ENCODE results near the gene ZFP69.
"Not testable (repeated sequence)": the region's sequence is repeated elsewhere in the genome, so short reads cannot be mapped to it uniquely, and the experiment has no call there.

DNA sequence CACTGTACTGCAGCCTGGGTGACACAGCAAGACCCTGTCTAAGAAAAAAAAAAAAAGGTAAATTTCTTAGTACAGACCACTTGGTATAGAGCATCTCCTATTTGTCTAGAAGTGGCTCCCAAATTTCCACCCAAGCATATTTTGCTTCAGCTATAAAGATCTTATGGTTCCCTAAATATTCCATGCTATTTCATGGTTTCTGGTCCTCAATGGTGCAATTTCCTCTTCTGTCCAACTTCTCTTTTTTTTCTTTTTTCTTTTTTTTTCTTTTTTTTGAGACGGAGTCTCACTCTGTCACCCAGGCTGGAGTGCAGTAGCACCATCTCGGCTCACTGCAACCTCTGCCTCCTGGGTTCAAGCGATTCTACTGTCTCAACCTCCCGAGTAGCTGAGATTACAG is 25.6 kb downstream of the ZFP69 start:
- not testable (repeated sequence) for TF ChIP-seq POLR2A, POLR2AphosphoS5, EP300 (IDR thresholded peaks at IDR 0.05)
- TF ChIP-seq, protein P1, sequence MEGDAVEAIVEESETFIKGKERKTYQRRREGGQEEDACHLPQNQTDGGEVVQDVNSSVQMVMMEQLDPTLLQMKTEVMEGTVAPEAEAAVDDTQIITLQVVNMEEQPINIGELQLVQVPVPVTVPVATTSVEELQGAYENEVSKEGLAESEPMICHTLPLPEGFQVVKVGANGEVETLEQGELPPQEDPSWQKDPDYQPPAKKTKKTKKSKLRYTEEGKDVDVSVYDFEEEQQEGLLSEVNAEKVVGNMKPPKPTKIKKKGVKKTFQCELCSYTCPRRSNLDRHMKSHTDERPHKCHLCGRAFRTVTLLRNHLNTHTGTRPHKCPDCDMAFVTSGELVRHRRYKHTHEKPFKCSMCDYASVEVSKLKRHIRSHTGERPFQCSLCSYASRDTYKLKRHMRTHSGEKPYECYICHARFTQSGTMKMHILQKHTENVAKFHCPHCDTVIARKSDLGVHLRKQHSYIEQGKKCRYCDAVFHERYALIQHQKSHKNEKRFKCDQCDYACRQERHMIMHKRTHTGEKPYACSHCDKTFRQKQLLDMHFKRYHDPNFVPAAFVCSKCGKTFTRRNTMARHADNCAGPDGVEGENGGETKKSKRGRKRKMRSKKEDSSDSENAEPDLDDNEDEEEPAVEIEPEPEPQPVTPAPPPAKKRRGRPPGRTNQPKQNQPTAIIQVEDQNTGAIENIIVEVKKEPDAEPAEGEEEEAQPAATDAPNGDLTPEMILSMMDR (IDR thresholded peaks at IDR 0.05) = not testable (repeated sequence)

All from gastroesophageal sphincter (tissue), 3 donors.